D721Med (cell line): ENCODE results near the gene MGST3.
"Not testable (repeated sequence)": the region's sequence is repeated elsewhere in the genome, so short reads cannot be mapped to it uniquely, and the experiment has no call there.

Source experiments
- DNase-seq: peaks from one replicate; pipeline ENCODE4 v3.0.0; 2011; ENCODE audit warnings: low spot score; ENCODE audit not compliant: insufficient read length
- FAIRE-seq: peaks from 2 replicates; lab custom pipeline; 2011; peaks lifted over from hg19 to GRCh38; lab: Jason Lieb, UNC
- CTCF ChIP-seq: IDR thresholded peaks from 2 replicates; pipeline ENCODE4 v1.5.1; 2012; ENCODE audit warnings: mild to moderate bottlenecking, control low read depth; ENCODE audit not compliant: insufficient read depth; ENCODE audit errors: missing control alignments

MGST3 gene

GRCh38 chr1:165644064-165644735, 13.2 kb downstream of the MGST3 start:
- DNase-seq (no peak), FAIRE-seq (peak; percentile 16)
- TF ChIP-seq CTCF, result no peak

GRCh38 chr1:165645654-165646366, 14.8 kb downstream of the MGST3 start:
- DNase-seq (no peak), FAIRE-seq (no peak)
- TF ChIP-seq CTCF, result no peak

- TF ChIP-seq CTCF, result no peak
- FAIRE-seq (no peak), DNase-seq (no peak)
Observed at GRCh38 chr1:165647517-165647916, 16.5 kb downstream of the MGST3 start.

- no peak for DNase-seq
- no peak for TF ChIP-seq CTCF
- no peak for FAIRE-seq
Observed at GRCh38 chr1:165647970-165648369, 16.9 kb downstream of the MGST3 start.

- TF ChIP-seq CTCF, result no peak
- DNase-seq, result no peak
- no peak for FAIRE-seq
Observed at GRCh38 chr1:165648919-165649572, 18.0 kb downstream of the MGST3 start.

- no peak for FAIRE-seq
- DNase-seq, result no peak
Observed at GRCh38 chr1:165650981-165651625, 20.1 kb downstream of the MGST3 start.

GRCh38 chr1:165658766-165659580, 27.9 kb downstream of the MGST3 start:
- not testable (repeated sequence) for DNase-seq, FAIRE-seq

More at GRCh38 chr1:165650981-165651625, 20.1 kb downstream of the MGST3 start:
- TF ChIP-seq CTCF, result no peak
